Body of pancreas (tissue), 4 donors: Measurements from ENCODE around the gene CACYBP. TPM values are rescaled to one million over a fixed set of nuclear protein-coding genes. Genes with fewer than 3 reads are reported as not detected.
"Not testable (repeated sequence)": the region's sequence is repeated elsewhere in the genome, so short reads cannot be mapped to it uniquely, and the experiment has no call there.

Experiments used
- ATAC-seq: fragments of 150-250 bp; one replicate; pipeline ENCODE4 v1.9.1; 2016
- DNase-seq, 4 donors: peaks; one replicate each; pipeline ENCODE4 v3.0.0-alpha.2; 2019
- H3K27ac ChIP-seq, 4 donors: fragments of 200-600 bp; sonication (generic); 1 replicate in 3 of 4; 2 replicates in 1 of 4; pipeline versions ENCODE4 v1.5.1 to v1.6.1; 2016 to 2019; ENCODE audit warnings: mild to moderate bottlenecking in 1 of 4, mixed read lengths in 1 of 4, moderate library complexity in 1 of 4
- H3K27me3 ChIP-seq, 2 donors: fragments of 200-600 bp; sonication (generic); one replicate each; pipeline ENCODE4 v1.6.0; 2016; ENCODE audit warnings: mild to moderate bottlenecking in 1 of 2
- H3K36me3 ChIP-seq, 2 donors: fragments of 200-600 bp; sonication (generic); replicated peaks in 1 of 2; 2 replicates each; pipeline ENCODE4 v1.5.1; 2016; ENCODE audit warnings: low read depth in 2 of 2; ENCODE audit not compliant: insufficient read depth in 1 of 2
- H3K4me1 ChIP-seq: fragments of 200-600 bp; sonication (generic); one replicate; pipeline ENCODE4 v1.6.0; 2016
- H3K4me3 ChIP-seq, 2 donors: fragments of 200-600 bp; sonication (generic); 1 replicate in 1 of 2; 2 replicates in 1 of 2; pipeline ENCODE4 v1.5.1; 2016 to 2019
- H3K9me3 ChIP-seq, 3 donors: fragments of 200-600 bp; sonication (generic); 1 replicate in 2 of 3; 2 replicates in 1 of 3; pipeline ENCODE4 v1.5.1; 2016
- CTCF ChIP-seq, 7 experiments: fragments of 450-650 bp in 4 of 7; fragments of 200-600 bp in 3 of 7; sonication (generic) in 3 of 7; IDR thresholded peaks; one replicate each; pipeline ENCODE4 v1.5.1; 2016 to 2019; ENCODE audit warnings: antibody characterized with exemption in 7 of 7
- POLR2A ChIP-seq, 3 donors: fragments of 450-650 bp; IDR thresholded peaks; one replicate each; pipeline ENCODE4 v1.6.1; 2016; ENCODE audit warnings: antibody characterized with exemption in 3 of 3, mild to moderate bottlenecking in 2 of 3
- WGBS, 2 donors: methylation state at CpG; one replicate each; pipeline ENCODE4 v1.1.5; 2017; 5-methylcytosine and 5-hydroxymethylcytosine counted together
- intact Hi-C: fragments of 100-400 bp; cut with DNase I; formaldehyde crosslinking; loops from one replicate; pipeline ENCODE4 v1.15.1; 2023
- total RNA-seq, 2 donors: library from RNA; depleted of rRNA; stranded (reverse); fragments of >200 nt; gene quantifications; one replicate each; pipeline ENCODE4 v1.1.0, GENCODE V29; 2016

The CACYBP gene
- total RNA-seq, 2 donors from 2014 or later, result 43.5 to 86.9 TPM

- H3K27ac ChIP-seq, result no peak overlapping the region
- no peak for ATAC-seq
- intact Hi-C loops, result no loop called here
- WGBS, 2 donors, result 31 to 46% methylated on average over 19 of the region's 19 CpGs
- TF ChIP-seq CTCF (IDR thresholded peaks at IDR 0.05) (no peak), POLR2A (IDR thresholded peaks at IDR 0.05) (no peak)
- H3K4me1 ChIP-seq, result no peaks in the 10 kb centered on the region
- no peak overlapping the region for H3K4me3 ChIP-seq
- H3K9me3 ChIP-seq, result no peaks in the 10 kb centered on the region
- no peaks in the 10 kb centered on the region for H3K36me3 ChIP-seq
- no peaks in the 10 kb centered on the region for H3K27me3 ChIP-seq
- DNase-seq, result no peak
Observed at GRCh38 chr1:175043824-175044223, 44.1 kb downstream of the CACYBP start.

- DNase-seq, H3K9me3 ChIP-seq, ATAC-seq, H3K27me3 ChIP-seq, H3K27ac ChIP-seq, H3K36me3 ChIP-seq, H3K4me3 ChIP-seq, intact Hi-C loops, H3K4me1 ChIP-seq: not testable (repeated sequence)
- 72 to 82% methylated on average over 17 to 18 of the region's 18 CpGs for WGBS, 2 donors
Observed at GRCh38 chr1:175044591-175044990, 44.8 kb downstream of the CACYBP start.

GRCh38 chr1:175045097-175045496 lies 45.4 kb downstream of the CACYBP start:
- H3K36me3 ChIP-seq, result no peaks in the 10 kb centered on the region
- no peaks in the 10 kb centered on the region for H3K9me3 ChIP-seq
- H3K27me3 ChIP-seq, result no peaks in the 10 kb centered on the region
- no peak overlapping the region for H3K27ac ChIP-seq
- DNase-seq (no peak), ATAC-seq (no peak)
- no peaks in the 10 kb centered on the region for H3K4me1 ChIP-seq
- intact Hi-C loops, result no loop called here
- 83 to 91% methylated on average over 19 of the region's 19 CpGs for WGBS, 2 donors
- TF ChIP-seq CTCF (IDR thresholded peaks at IDR 0.05) (no peak), POLR2A (IDR thresholded peaks at IDR 0.05) (no peak)
- no peak overlapping the region for H3K4me3 ChIP-seq

GRCh38 chr1:175045519-175045918 lies 45.8 kb downstream of the CACYBP start:
- intact Hi-C loops, result no loop called here
- no peak overlapping the region for H3K27ac ChIP-seq
- no peaks in the 10 kb centered on the region for H3K4me1 ChIP-seq
- WGBS, 2 donors, result 92 to 97% methylated on average over 30 to 31 of the region's 32 CpGs
- TF ChIP-seq CTCF (IDR thresholded peaks at IDR 0.05) (no peak), POLR2A (IDR thresholded peaks at IDR 0.05) (no peak)
- H3K27me3 ChIP-seq, result no peaks in the 10 kb centered on the region
- ATAC-seq (no peak), DNase-seq (no peak)
- H3K9me3 ChIP-seq, result no peaks in the 10 kb centered on the region
- H3K36me3 ChIP-seq, result no peaks in the 10 kb centered on the region
- H3K4me3 ChIP-seq, result no peak overlapping the region

GRCh38 chr1:175050992-175051391 lies 51.2 kb downstream of the CACYBP start:
- 71 to 77% methylated on average over 2 of the region's 2 CpGs for WGBS, 2 donors
- H3K27ac ChIP-seq, result no peak overlapping the region
- intact Hi-C loops, result no loop called here
- TF ChIP-seq CTCF (IDR thresholded peaks at IDR 0.05), result no peak
- no peak for TF ChIP-seq POLR2A (IDR thresholded peaks at IDR 0.05)
- no peaks in the 10 kb centered on the region for H3K4me1 ChIP-seq
- no peak overlapping the region for H3K4me3 ChIP-seq
- no peaks in the 10 kb centered on the region for H3K27me3 ChIP-seq
- no peak for DNase-seq
- no peak for ATAC-seq
- no peaks in the 10 kb centered on the region for H3K9me3 ChIP-seq
- no peaks in the 10 kb centered on the region for H3K36me3 ChIP-seq
